Urinary bladder (tissue), 4 donors: Measurements from ENCODE around the gene WDFY2. TPM values are rescaled to one million over a fixed set of nuclear protein-coding genes. Genes with fewer than 3 reads are reported as not detected.
"Not testable (repeated sequence)": the region's sequence is repeated elsewhere in the genome, so short reads cannot be mapped to it uniquely, and the experiment has no call there.

ENCODE experiments used
- DNase-seq: peaks from one replicate; pipeline ENCODE4 v3.0.0-alpha.2; 2015; ENCODE audit errors: extremely low spot score
- H3K27ac ChIP-seq: one replicate; pipeline ENCODE4 v1.5.1; 2013; ENCODE audit warnings: low read depth, mild to moderate bottlenecking, moderate library complexity
- H3K36me3 ChIP-seq: one replicate; pipeline ENCODE4 v1.6.1; 2013; ENCODE audit warnings: mild to moderate bottlenecking, moderate library complexity; ENCODE audit not compliant: insufficient read depth
- H3K4me1 ChIP-seq: one replicate; pipeline ENCODE4 v1.6.1; 2013; ENCODE audit warnings: mild to moderate bottlenecking, moderate library complexity; ENCODE audit not compliant: insufficient read depth
- H3K4me3 ChIP-seq: one replicate; pipeline ENCODE4 v1.5.1; 2013; ENCODE audit warnings: low read depth, low read length
- WGBS: extraction: QIAGEN DNeasy Blood & Tissue Kit; methylation state at CpG from one replicate; pipeline ENCODE4 v1.1.7; 2013; 5-methylcytosine and 5-hydroxymethylcytosine counted together
- polyA plus RNA-seq: library from polyadenylated mRNA; stranded (reverse); fragments of 200-250 nt; gene quantifications from one replicate; pipeline ENCODE4 v1.2.3, GENCODE V29; 2013
- total RNA-seq: library from RNA; depleted of rRNA; stranded (reverse); fragments of >200 nt; gene quantifications from one replicate; pipeline ENCODE4 v1.2.3, GENCODE V29; 2014
- donor health status: healthy with polysubstance abuse.
- donor health status: healthy.

The WDFY2 gene
- total and polyA plus RNA-seq, 2 donors: 5.2 to 14.5 TPM

DNA sequence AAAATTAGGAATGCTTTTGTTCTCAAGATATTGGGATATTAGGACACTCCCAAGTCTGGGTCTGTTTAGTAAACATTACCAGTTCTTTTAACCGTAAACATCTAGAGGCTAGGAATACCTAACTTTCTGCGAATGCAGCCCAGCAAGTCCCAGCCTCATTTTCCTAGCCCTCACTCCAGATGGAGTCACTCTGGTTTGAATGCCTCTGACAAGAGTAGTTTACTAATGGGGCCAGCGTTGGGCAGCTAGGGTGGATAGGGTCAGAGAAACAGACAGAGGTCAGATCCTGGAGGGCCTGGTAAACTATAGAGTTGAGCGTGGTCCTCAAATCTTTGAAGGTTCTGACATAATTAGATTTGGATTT is 53.6 kb downstream of the WDFY2 start:
- WGBS: 89% methylated on average over 4 of the region's 4 CpGs
- Histone ChIP-seq H3K36me3 (no peaks in the 10 kb centered on the region), H3K4me1 (no peaks in the 10 kb centered on the region), H3K4me3 (no peak overlapping the region), H3K27ac (no peak overlapping the region)
- DNase-seq: no peak

DNA sequence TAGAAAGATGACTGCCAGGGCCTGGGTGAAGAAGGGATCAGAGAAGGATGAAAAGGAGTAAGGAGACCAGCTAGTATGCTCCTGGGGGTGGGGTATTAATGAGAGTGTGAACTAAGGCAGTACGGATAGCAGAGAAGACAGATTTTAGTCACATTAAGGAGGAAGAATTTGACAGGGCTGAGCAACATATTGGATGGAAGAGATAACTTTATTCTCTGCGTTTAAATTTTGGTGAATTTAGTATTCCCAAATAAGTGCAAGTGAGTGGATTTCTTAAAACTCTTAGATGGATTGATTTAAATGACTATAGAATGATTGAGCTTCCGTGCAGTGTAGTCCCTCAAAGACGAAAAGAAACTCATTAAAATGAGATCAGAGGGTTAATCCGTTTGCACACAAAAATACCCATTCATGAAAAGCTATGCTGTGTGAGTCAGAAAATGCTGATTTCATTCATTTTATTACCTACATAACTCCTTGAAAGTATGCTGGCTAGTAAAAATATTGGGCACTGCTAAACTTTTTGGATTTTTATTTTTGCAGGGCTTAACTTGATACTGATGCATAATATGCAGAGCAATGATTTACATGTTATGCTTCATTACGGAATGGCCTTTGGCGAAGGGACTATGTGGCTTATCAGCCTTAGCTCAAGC is 54.1 kb downstream of the WDFY2 start:
- WGBS: 62% methylated on average over 7 of the region's 7 CpGs
- no peaks in the 10 kb centered on the region for H3K4me1 ChIP-seq
- H3K27ac ChIP-seq: no peak overlapping the region
- no peak overlapping the region for H3K4me3 ChIP-seq
- DNase-seq: no peak
- H3K36me3 ChIP-seq: no peaks in the 10 kb centered on the region

DNA sequence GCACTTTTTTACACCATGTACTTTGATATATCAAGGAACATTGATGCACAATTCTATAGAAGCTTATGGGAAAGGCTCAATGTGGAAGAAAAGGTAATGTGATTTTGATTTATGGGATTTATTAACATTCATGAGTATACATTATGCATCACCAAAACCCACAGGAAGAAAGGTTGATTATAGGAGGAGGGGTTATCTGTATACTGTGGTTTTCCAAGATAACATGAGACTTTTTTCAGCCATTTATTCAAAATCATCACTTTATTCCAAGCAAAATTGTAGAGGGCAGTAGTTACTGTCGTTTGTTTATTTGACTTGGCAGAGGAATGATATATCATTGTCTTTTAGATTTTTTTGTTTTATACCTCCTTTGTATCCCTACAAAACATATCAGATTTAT is 54.9 kb downstream of the WDFY2 start:
- Histone ChIP-seq H3K27ac (no peak overlapping the region), H3K4me1 (no peaks in the 10 kb centered on the region), H3K36me3 (no peaks in the 10 kb centered on the region), H3K4me3 (no peak overlapping the region)
- WGBS: 55% methylated on average over 1 of the region's 1 CpG
- DNase-seq: no peak

DNA sequence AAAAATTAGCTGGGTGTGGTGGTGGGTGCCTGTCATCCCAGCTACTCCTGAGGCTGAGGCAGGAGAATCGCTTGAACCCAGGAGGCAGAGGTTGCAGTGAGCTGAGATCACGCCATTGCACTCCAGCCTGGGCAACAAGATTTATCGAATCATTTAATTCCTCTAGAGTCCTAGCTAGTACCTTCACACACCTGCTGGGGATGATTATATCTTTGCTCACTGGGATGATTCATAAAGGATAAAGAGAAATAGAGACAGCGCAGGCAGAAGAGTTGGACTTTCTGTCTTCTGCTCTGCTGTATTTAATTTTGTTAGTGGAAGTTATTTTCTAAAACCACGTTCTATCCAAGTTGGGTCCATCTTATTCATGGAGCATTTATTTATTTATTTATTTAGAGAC is 56.4 kb downstream of the WDFY2 start:
- not testable (repeated sequence) for H3K27ac ChIP-seq, DNase-seq, H3K36me3 ChIP-seq, H3K4me3 ChIP-seq, H3K4me1 ChIP-seq
- 98% methylated on average over 5 of the region's 5 CpGs for WGBS

DNA sequence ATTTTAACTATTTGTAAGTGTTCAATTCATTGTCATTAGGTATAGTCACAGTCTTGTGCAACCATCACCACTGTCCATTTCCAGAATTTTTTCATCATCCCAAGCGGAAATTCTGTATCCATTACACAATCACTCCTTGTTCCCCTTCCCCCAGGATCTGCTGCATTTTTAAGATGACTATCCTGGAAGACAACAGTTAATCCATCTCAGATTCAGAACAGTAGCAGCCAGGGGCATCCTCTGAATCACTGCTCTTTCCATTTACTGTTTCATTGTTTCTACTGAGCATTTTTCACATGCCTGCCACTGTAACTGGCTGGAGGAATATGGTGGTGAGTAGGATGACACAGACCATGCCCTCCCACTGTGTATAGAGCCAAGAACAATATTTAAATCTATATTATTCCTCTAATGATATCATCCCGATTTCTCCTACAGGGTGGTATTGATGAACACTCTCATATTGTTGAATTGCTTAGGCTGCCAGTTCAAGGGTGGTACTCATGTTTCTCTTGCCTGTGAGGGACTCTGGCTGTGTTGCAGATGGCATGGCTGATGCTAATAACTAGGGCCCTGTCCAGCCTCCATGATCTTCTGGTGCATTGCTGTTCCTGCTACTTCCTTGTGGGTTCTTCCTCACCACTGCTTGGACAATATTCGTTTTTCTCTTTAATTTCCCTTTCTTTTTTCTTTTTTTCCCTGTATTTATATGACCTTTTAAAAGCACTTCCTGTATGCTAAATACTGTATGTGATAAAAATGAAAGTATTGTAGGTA is 59.0 kb downstream of the WDFY2 start:
- H3K4me3 ChIP-seq: no peak overlapping the region
- H3K36me3 ChIP-seq: no peaks in the 10 kb centered on the region
- H3K27ac ChIP-seq: no peak overlapping the region
- no peaks in the 10 kb centered on the region for H3K4me1 ChIP-seq
- DNase-seq: no peak
- 78% methylated on average over 3 of the region's 3 CpGs for WGBS

DNA sequence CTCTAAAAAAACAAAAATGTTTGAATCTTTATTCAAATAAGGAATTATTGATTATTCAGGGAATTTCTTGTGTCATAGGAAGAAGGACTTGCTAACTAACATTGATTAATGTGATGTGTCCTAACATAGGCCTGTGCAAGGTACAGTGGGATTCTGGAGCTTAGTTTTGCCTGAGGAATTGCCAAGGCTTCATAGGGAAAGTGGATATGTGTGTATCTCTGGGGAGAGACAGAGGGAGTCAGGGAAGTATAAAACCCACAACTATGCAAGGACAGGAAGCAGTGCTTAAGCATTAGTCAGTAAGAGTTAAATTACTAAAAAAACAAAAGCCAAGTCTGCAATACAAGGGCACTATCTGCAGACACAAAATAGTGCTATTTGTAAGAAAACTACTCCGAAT is 59.6 kb downstream of the WDFY2 start:
- DNase-seq: no peak
- Histone ChIP-seq H3K36me3 (no peaks in the 10 kb centered on the region), H3K27ac (no peak overlapping the region), H3K4me1 (no peaks in the 10 kb centered on the region), H3K4me3 (no peak overlapping the region)
- WGBS: 86% methylated on average over 1 of the region's 1 CpG

DNA sequence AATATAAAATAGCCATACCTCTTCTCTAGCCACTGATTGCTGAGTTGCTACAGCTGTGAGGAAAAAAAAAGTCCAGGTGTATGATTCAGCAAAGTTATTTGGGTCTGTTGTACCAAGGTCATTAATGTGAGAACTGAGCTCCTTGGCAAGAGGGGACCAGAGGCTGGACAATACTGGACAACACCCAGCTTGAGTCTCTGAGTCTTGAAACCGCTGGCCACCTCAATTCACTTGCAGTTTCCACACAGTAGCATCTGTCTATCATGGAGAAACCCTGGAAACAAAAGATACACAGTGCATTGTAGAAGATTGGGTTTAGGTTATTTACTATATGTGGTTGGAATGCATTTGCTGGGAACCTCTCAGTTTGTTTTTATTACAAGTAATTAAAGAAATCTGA is 60.4 kb downstream of the WDFY2 start:
- DNase-seq: no peak
- Histone ChIP-seq H3K4me3 (no peak overlapping the region), H3K27ac (no peak overlapping the region), H3K36me3 (no peaks in the 10 kb centered on the region), H3K4me1 (no peaks in the 10 kb centered on the region)
- 78% methylated on average over 1 of the region's 1 CpG for WGBS

DNA sequence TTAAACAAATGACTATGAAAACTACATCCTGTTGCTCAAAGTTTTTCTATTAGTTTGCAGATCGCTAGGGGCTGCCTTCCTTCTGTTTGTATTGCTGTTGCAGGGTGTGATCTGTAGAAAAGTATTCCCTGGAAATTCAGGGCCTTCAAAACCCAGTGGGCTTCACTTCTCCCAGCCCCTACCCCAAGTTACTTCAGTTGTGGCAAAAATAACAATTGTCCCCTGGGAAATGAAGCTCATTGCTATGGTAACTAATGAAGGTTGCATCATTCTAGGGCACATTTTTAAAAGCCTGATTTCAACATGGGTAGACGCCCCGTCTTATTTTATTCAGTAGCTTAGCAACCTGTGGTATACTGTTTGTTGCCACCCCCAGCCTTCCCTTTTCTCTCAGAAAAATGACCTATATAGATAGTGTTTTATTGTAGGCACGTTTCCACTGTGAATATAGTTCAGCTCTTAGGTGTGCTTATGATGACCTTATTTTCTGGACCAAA is 60.9 kb downstream of the WDFY2 start:
- no peak for DNase-seq
- Histone ChIP-seq H3K27ac (no peak overlapping the region), H3K36me3 (no peaks in the 10 kb centered on the region)

DNA sequence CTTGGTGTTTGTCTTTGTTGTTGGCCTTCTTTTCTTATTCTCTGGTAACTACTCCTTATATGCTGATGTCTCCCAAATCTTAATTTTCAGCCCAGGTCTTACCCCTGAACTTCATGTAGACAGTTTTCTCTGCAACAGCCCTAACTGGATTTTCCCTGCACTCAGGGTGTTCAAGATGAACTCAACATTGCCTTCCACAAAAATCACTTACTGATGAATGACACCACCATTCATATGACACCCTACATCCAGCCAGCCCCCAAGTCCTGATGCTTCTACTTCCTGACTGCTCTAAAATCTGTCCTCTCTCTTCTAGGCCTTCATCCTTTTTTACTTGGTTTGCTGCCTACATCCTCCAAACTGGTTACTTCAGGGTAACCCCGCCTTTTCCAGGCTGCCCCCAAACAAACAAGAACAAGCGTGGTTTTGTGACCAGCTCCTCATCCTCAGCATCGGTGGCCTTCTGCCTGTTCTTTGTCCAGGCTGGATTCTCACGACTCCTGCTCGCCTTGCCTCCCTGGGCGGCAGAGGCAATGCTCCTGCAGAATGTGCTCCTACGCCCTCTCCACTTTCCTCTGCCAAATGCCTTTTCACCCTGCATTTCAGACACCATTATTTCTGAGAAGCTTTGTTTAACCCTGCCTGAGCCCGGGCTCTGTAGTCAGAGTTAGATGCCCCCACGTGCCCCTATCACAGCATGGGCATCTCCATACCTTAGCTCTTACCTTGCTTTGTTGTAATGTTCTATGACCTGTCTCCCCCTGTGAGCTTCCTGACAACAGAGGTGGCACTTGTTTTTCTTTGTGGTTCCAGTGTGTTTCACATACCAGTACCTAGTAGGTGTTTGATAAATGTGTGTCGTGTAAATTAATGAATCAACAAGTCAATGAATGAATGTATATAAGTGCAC is 61.8 kb downstream of the WDFY2 start:
- H3K4me1 ChIP-seq: no peaks in the 10 kb centered on the region
- no peak overlapping the region for H3K4me3 ChIP-seq
- no peak for DNase-seq
- no peaks in the 10 kb centered on the region for H3K36me3 ChIP-seq
- WGBS: 85% methylated on average over 10 of the region's 10 CpGs
- no peak overlapping the region for H3K27ac ChIP-seq

More for the DNA sequence above, 60.9 kb downstream of the WDFY2 start:
- Histone ChIP-seq H3K4me3 (no peak overlapping the region), H3K4me1 (no peaks in the 10 kb centered on the region)
- 33% methylated on average over 4 of the region's 4 CpGs for WGBS

DNA sequence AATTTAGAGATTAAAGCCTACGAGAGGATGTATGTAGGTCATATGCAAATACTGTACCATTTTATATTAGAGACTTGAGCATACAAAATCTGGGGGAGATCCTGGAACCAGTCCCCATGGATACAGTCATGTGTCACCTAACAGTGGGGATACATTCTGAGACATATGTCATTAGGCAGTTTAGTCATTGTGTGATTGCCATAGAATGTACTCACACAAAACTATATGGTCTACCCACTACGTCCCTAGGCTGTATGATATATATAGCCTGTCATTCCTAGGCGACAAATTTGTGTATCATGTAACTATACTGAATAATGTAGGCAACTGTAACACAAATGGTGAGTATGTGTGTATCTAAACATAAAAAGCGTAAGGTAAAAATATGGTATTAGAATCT is 62.8 kb downstream of the WDFY2 start:
- H3K27ac ChIP-seq: no peak overlapping the region
- no peak for DNase-seq

DNA sequence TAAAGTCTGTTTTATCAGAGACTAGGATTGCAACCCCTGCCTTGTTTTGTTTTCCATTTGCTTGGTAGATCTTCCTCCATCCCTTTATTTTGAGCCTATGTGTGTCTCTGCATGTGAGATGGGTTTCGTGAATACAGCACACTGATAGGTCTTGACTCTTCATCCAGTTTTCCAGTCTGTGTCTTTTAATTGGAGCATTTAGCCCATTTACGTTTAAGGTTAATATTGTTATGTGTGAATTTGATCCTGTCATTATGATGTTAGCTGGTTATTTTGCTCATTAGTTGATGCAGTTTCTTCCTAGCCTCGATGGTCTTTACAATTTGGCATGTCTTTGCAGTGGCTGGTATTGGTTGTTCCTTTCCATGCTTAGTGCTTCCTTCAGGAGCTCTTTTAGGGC is 67.9 kb downstream of the WDFY2 start:
- not testable (repeated sequence) for H3K36me3 ChIP-seq, H3K27ac ChIP-seq, H3K4me1 ChIP-seq, DNase-seq, H3K4me3 ChIP-seq
- WGBS: 92% methylated on average over 3 of the region's 3 CpGs

More for the DNA sequence above, 62.8 kb downstream of the WDFY2 start:
- Histone ChIP-seq H3K4me1 (no peaks in the 10 kb centered on the region), H3K36me3 (no peaks in the 10 kb centered on the region), H3K4me3 (no peak overlapping the region)
- WGBS: 97% methylated on average over 4 of the region's 4 CpGs

DNA sequence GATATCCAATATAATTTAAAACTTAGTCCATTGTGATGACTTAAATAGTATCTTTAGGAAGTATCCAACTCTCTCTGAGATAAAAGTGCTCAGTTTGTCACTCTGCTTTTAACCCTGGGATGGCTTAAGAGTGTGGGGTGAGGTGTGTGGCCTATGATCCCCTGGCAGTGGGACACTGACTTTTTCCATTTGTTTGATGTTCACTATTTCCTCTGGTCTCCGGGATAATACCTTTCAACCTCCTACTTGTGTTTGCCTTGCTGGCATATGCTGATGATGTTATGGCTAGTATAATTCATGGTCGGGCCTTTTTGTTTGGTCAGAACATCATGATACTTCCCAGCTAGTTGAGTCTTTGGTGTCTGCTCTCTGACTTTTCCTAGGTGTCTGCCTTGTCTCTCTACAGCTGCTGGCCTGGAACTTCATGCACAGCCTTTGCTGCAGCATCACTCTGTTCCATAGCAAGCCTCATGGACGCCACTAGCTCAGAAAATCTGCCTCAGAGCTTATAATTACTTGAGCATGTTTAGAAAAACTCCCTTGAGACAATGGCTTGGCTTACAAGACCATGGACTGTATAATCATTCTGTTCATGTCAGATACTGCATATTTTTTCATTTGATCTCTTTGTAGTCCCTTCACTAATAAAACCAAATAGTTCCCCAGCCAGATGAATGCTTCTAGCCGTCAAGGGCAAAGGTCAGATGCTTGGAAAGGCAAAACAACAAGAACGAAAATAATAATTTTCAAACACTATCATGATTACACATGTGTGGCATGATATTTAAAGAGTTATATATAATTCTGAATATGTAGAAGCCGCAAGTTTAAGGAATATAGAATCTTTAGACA is 75.2 kb downstream of the WDFY2 start:
- H3K27ac ChIP-seq: no peak overlapping the region
- no peaks in the 10 kb centered on the region for H3K4me1 ChIP-seq
- H3K36me3 ChIP-seq: no peaks in the 10 kb centered on the region
- no peak for DNase-seq
- 76% methylated on average over 6 of the region's 6 CpGs for WGBS
- H3K4me3 ChIP-seq: no peak overlapping the region

DNA sequence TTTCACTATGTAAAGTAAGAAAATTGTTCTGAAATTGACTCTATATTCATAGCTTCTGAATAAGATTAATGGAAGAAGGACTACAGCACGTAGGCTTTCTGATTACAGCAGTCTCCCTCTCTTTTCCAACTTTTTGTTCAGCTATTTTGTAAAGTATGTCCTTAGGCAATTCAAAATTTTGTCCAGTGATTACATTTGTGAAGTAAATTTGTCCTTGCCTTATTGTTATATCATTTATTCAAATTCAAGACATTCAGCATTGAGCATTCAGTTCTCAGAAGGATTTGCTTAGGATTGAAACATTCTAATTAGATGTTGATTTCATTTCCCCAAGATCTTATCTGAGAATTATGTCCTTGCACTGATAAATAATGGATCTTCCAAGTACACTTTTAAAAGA is 76.6 kb downstream of the WDFY2 start:
- DNase-seq: no peak
- 96% methylated on average over 1 of the region's 1 CpG for WGBS
- no peaks in the 10 kb centered on the region for H3K4me1 ChIP-seq
- no peak overlapping the region for H3K27ac ChIP-seq
- H3K36me3 ChIP-seq: no peaks in the 10 kb centered on the region
- no peak overlapping the region for H3K4me3 ChIP-seq
